Calu3 (cell line): ENCODE data around the gene SH3PXD2A. TPM values are rescaled to one million over a fixed set of nuclear protein-coding genes. Genes with fewer than 3 reads are reported as not detected.

Experiments used
- BruUV-seq: library from RNA; stranded (reverse); fragments of 400-500 nt; replicated peaks from 2 replicates; lab custom pipeline; 2021; lab: Mats Ljungman, UMichigan
- CTCF ChIA-PET: fragments of 300-600 bp; sonication (Branson Sonifier 250); formaldehyde crosslinking; loops from one replicate; lab custom pipeline; 2022; ENCODE audit warnings: antibody characterized with exemption; lab: Charles Lee
- DNase-seq: peaks from one replicate; pipeline ENCODE4 v3.0.0; 2022
- H3K27ac Mint-ChIP-seq: one replicate; pipeline ENCODE4 v1.8.0; 2022; ENCODE audit warnings: mixed read lengths; ENCODE audit not compliant: unreplicated experiment
- H3K27me3 Mint-ChIP-seq: one replicate; pipeline ENCODE4 v1.8.0; 2022; ENCODE audit warnings: mixed read lengths; ENCODE audit not compliant: unreplicated experiment
- H3K36me3 Mint-ChIP-seq: one replicate; pipeline ENCODE4 v1.8.0; 2022; ENCODE audit warnings: mild to moderate bottlenecking, moderate library complexity, mixed read lengths; ENCODE audit not compliant: insufficient read depth, unreplicated experiment
- H3K4me1 Mint-ChIP-seq: one replicate; pipeline ENCODE4 v1.8.0; 2022; ENCODE audit warnings: mild to moderate bottlenecking, low read depth, mixed read lengths; ENCODE audit not compliant: unreplicated experiment
- H3K4me3 Mint-ChIP-seq: one replicate; pipeline ENCODE4 v1.8.0; 2022; ENCODE audit warnings: mild to moderate bottlenecking, low read depth, moderate library complexity, mixed read lengths; ENCODE audit not compliant: unreplicated experiment
- H3K9me3 Mint-ChIP-seq: one replicate; pipeline ENCODE4 v1.8.0; 2022; ENCODE audit warnings: low read depth, mixed read lengths; ENCODE audit not compliant: unreplicated experiment
- intact Hi-C: fragments of 100-400 bp; cut with micrococcal nuclease; formaldehyde crosslinking; loops from one replicate; pipeline ENCODE4 v1.10.0; 2022; ENCODE audit not compliant: unreplicated experiment
- total RNA-seq: library from RNA; stranded (reverse); gene quantifications from 2 replicates; pipeline ENCODE4 v1.2.3, GENCODE V29; 2022
- TF ChIP-seq, protein P1 (sequence below): fragments of 200-600 bp; IDR thresholded peaks from one replicate; pipeline ENCODE4 v1.8.0; 2022; ENCODE audit warnings: antibody characterized with exemption; ENCODE audit not compliant: unreplicated experiment

Gene SH3PXD2A
- total RNA-seq, 1 experiment from 2014 or later: 7.5 TPM

DNA sequence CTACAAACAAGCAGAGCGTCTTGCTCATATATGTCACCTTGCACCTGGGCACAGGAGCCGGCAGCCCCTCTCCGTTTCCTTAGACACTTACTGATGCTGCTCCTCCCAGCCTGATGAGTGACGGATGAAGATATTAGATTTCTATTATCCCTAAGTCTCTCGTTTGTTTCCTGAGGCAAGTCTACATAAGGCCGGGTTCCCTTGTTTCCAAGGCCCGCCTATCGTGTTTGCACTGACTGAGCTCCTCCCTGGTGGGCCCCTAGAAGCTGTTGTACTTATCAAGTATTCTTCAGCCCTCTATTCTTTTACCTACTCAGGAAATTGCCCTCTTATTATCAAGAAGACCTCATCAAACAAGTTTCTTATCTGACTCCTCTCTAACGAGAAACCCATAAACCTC is 18.5 kb downstream of the SH3PXD2A start:
- Mint-ChIP-seq H3K36me3 (no peaks in the 10 kb centered on the region), H3K27ac (no peak overlapping the region), H3K4me1 (no peaks in the 10 kb centered on the region), H3K27me3 (peaks cover 33% of the 10 kb centered on the region), H3K9me3 (no peaks in the 10 kb centered on the region), H3K4me3 (no peak overlapping the region)
- BruUV-seq: no TSS peak
- TF ChIP-seq, protein P1, sequence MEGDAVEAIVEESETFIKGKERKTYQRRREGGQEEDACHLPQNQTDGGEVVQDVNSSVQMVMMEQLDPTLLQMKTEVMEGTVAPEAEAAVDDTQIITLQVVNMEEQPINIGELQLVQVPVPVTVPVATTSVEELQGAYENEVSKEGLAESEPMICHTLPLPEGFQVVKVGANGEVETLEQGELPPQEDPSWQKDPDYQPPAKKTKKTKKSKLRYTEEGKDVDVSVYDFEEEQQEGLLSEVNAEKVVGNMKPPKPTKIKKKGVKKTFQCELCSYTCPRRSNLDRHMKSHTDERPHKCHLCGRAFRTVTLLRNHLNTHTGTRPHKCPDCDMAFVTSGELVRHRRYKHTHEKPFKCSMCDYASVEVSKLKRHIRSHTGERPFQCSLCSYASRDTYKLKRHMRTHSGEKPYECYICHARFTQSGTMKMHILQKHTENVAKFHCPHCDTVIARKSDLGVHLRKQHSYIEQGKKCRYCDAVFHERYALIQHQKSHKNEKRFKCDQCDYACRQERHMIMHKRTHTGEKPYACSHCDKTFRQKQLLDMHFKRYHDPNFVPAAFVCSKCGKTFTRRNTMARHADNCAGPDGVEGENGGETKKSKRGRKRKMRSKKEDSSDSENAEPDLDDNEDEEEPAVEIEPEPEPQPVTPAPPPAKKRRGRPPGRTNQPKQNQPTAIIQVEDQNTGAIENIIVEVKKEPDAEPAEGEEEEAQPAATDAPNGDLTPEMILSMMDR: no peak
- no peak for DNase-seq
- intact Hi-C loops: no loop called here
- CTCF ChIA-PET: no interaction called here

DNA sequence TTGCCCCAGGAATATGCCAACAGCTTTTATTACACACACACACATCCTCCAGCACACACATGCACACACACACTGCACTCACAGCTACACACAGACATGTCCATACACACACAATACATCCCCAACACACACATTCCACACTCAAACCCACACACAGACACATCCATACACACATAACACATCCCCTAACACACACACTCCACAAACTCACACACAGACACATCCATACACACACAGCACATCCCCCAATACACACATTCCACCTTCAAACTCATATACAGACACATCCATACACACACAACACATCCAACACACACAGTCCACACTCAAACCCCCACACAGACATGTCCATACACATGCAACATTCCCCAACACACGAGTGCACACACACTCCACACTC is 19.1 kb downstream of the SH3PXD2A start:
- BruUV-seq: no TSS peak
- H3K4me3 Mint-ChIP-seq: no peak overlapping the region
- CTCF ChIA-PET: no interaction called here

DNA sequence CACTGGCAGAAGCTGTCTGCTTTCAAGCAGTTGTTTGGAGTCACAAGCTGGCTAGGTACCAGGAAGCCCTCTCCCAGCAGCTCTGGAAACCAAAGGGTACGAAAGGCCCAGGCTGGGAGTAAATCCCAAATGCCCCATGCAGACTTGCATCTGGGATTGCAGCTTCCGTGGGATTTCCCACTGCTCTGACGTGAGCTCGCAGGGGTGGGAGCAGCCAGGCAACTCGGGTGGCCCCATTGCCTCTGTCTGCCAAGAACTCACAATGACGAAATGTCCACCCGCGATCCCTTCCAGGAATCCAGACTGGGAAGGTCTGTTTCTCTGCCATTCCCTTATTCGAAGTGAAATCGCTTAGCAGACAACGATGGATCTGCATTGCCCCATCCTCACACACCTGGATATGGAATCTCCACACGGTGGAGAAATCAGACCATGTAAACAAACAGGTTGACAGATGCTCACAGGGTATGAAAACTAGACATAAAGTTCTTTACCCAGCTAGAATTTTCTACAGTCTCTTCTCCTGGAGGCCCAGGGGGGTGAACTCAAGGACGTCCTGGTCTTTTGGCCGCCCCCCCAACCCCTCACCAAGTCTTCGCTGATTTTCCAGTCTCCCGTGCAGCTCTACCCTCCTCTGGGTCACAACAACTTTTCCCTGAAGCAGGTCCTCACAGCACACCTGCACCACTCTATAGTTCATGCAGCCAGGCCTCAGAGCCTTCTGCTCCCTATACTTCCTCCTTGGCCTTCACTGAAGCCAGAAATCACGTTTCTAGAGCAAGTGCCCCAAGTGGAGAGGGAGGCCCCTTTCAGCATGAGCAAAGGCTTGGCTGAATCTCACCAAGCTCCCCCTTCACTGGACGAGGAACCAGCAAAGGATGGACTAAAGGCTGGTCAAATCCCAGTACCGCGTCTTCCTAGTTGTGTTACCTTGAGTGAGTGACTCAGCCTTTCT is 20.0 kb downstream of the SH3PXD2A start:
- Mint-ChIP-seq H3K27ac (no peak overlapping the region), H3K36me3 (no peaks in the 10 kb centered on the region), H3K4me3 (no peak overlapping the region), H3K4me1 (no peaks in the 10 kb centered on the region), H3K9me3 (no peaks in the 10 kb centered on the region), H3K27me3 (peaks cover 25% of the 10 kb centered on the region)
- CTCF ChIA-PET: no interaction called here
- TF ChIP-seq, protein P1: no peak
- no peak for DNase-seq
- intact Hi-C loops: no loop called here
- BruUV-seq: no TSS peak

More for the DNA sequence above, 19.1 kb downstream of the SH3PXD2A start:
- intact Hi-C loops: no loop called here
- H3K4me1 Mint-ChIP-seq: no peaks in the 10 kb centered on the region
- no peak overlapping the region for H3K27ac Mint-ChIP-seq
- DNase-seq: no peak
- TF ChIP-seq, protein P1: no peak
- H3K36me3 Mint-ChIP-seq: no peaks in the 10 kb centered on the region
- H3K27me3 Mint-ChIP-seq: peaks cover 28% of the 10 kb centered on the region
- H3K9me3 Mint-ChIP-seq: no peaks in the 10 kb centered on the region

DNA sequence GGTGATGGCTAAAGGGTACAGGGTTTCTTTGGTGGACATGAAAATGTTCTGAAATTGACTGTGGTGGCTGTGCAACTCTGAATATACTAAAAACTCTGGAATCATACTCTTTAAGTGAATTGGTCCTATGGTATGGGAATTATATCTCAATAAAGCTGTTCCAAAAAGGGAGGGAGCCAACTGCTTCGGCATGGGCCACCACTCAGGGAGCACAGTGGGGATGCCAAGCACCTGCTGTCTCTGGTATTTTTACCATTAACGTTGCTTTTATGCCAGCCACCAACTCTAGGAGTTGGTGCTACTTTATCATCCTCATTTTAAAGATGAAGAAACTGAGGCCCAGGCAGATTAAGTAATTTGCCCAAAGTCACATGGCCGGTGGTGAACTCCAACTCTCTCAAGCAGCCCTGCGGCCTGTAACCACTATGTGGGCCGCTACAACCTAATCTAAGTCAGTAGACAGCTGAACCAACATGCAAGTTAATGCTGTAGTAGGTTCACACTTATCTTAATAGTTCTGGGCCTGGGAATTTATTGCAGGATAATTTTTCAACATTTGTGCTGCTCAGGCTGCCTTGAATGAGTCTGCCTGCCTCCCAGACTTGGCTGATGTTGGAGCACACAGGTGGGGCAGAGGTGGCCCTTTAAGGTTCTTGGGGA is 20.8 kb downstream of the SH3PXD2A start:
- Mint-ChIP-seq H3K36me3 (no peaks in the 10 kb centered on the region), H3K27me3 (peaks cover 25% of the 10 kb centered on the region), H3K27ac (no peak overlapping the region), H3K9me3 (no peaks in the 10 kb centered on the region), H3K4me3 (no peak overlapping the region), H3K4me1 (no peaks in the 10 kb centered on the region)
- TF ChIP-seq, protein P1: no peak
- CTCF ChIA-PET: no interaction called here
- DNase-seq: no peak
- intact Hi-C loops: no loop called here
- no TSS peak for BruUV-seq
